ENCODE results near the gene PDGFA.
"Not testable (repeated sequence)": the region's sequence is repeated elsewhere in the genome, so short reads cannot be mapped to it uniquely, and the experiment has no call there.

PDGFA gene

GRCh38 chr7:551615-551970 lies 31.9 kb upstream of the PDGFA start:
- not testable (repeated sequence) for DNase-seq

GRCh38 chr7:550881-551614 lies 31.4 kb upstream of the PDGFA start:
- DNase-seq, result no peak

GRCh38 chr7:549891-550625 lies 30.4 kb upstream of the PDGFA start:
- DNase-seq, result no peak

GRCh38 chr7:549066-549890 lies 29.6 kb upstream of the PDGFA start:
- DNase-seq, result no peak

GRCh38 chr7:548401-548800 lies 28.8 kb upstream of the PDGFA start:
- no peak for DNase-seq

- DNase-seq, result no peak
These were observed 25.8 kb upstream of the PDGFA start for GRCh38 chr7:545470-545869.

- no peak for DNase-seq
These were observed 24.9 kb upstream of the PDGFA start for GRCh38 chr7:544338-545221.

- no peak for DNase-seq
These were observed 24.1 kb upstream of the PDGFA start for GRCh38 chr7:543501-544337.

- DNase-seq, result no peak
These were observed 23.3 kb upstream of the PDGFA start for GRCh38 chr7:542713-543500.

- no peak for DNase-seq
These were observed 22.6 kb upstream of the PDGFA start for GRCh38 chr7:542131-542712.

GRCh38 chr7:541661-542060 lies 22.0 kb upstream of the PDGFA start:
- DNase-seq, result no peak

GRCh38 chr7:540997-541396 lies 21.4 kb upstream of the PDGFA start:
- DNase-seq, result no peak

- DNase-seq, result no peak
These were observed 20.9 kb upstream of the PDGFA start for GRCh38 chr7:540579-540978.

GRCh38 chr7:539731-540411 lies 20.2 kb upstream of the PDGFA start:
- no peak for DNase-seq

- no peak for DNase-seq
These were observed 19.4 kb upstream of the PDGFA start for GRCh38 chr7:538764-539685.

- DNase-seq, result no peak
These were observed 18.4 kb upstream of the PDGFA start for GRCh38 chr7:537911-538634.

- no peak for DNase-seq
These were observed 16.6 kb upstream of the PDGFA start for GRCh38 chr7:536231-536630.

GRCh38 chr7:534959-535358 lies 15.3 kb upstream of the PDGFA start:
- no peak for DNase-seq
